Measurements from ENCODE around the gene RSPH1.
"Not testable (repeated sequence)": the region's sequence is repeated elsewhere in the genome, so short reads cannot be mapped to it uniquely, and the experiment has no call there.

Gene RSPH1

GRCh38 chr21:42480736-42481135 is 15.3 kb downstream of the RSPH1 start:
- DNase-seq: no peak

GRCh38 chr21:42479582-42479981 is 16.4 kb downstream of the RSPH1 start:
- no peak for DNase-seq

- DNase-seq: no peak
Observed at GRCh38 chr21:42478504-42478903, 17.5 kb downstream of the RSPH1 start.

GRCh38 chr21:42476388-42477331 is 19.4 kb downstream of the RSPH1 start:
- DNase-seq: no peak

GRCh38 chr21:42475526-42476387 is 20.3 kb downstream of the RSPH1 start:
- no peak for DNase-seq

- DNase-seq: peak; percentile 41
Observed at GRCh38 chr21:42475036-42475435, 21.0 kb downstream of the RSPH1 start.

GRCh38 chr21:42474043-42474831 is 21.8 kb downstream of the RSPH1 start:
- DNase-seq: peak; percentile 50

GRCh38 chr21:42473498-42474042 is 22.5 kb downstream of the RSPH1 start:
- no peak for DNase-seq

GRCh38 chr21:42472521-42472920 is 23.5 kb downstream of the RSPH1 start:
- DNase-seq: no peak

- no peak for DNase-seq
Observed at GRCh38 chr21:42471716-42472330, 24.2 kb downstream of the RSPH1 start.

- no peak for DNase-seq
Observed at GRCh38 chr21:42471206-42471605, 24.8 kb downstream of the RSPH1 start.

GRCh38 chr21:42469726-42470125 is 26.3 kb downstream of the RSPH1 start:
- DNase-seq: not testable (repeated sequence)

- DNase-seq: no peak
Observed at GRCh38 chr21:42469272-42469671, 26.8 kb downstream of the RSPH1 start.

- no peak for DNase-seq
Observed at GRCh38 chr21:42468491-42469131, 27.4 kb downstream of the RSPH1 start.

GRCh38 chr21:42467140-42467983 is 28.7 kb downstream of the RSPH1 start:
- DNase-seq: no peak

GRCh38 chr21:42466700-42467099 is 29.3 kb downstream of the RSPH1 start:
- DNase-seq: no peak

GRCh38 chr21:42465803-42466127 is 30.3 kb downstream of the RSPH1 start:
- DNase-seq: no peak

GRCh38 chr21:42465008-42465802 is 30.8 kb downstream of the RSPH1 start:
- no peak for DNase-seq

- peak; percentile 51 for DNase-seq
Observed at GRCh38 chr21:42463861-42464515, 32.0 kb downstream of the RSPH1 start.

Data from NCI-H226 (cell line).